Measurements from ENCODE around the gene COX20. TPM values are rescaled to one million over a fixed set of nuclear protein-coding genes. Genes with fewer than 3 reads are reported as not detected.

Gene COX20
- total RNA-seq, 2 donors from 2014 or later, result 26.1 to 31.5 TPM

DNA sequence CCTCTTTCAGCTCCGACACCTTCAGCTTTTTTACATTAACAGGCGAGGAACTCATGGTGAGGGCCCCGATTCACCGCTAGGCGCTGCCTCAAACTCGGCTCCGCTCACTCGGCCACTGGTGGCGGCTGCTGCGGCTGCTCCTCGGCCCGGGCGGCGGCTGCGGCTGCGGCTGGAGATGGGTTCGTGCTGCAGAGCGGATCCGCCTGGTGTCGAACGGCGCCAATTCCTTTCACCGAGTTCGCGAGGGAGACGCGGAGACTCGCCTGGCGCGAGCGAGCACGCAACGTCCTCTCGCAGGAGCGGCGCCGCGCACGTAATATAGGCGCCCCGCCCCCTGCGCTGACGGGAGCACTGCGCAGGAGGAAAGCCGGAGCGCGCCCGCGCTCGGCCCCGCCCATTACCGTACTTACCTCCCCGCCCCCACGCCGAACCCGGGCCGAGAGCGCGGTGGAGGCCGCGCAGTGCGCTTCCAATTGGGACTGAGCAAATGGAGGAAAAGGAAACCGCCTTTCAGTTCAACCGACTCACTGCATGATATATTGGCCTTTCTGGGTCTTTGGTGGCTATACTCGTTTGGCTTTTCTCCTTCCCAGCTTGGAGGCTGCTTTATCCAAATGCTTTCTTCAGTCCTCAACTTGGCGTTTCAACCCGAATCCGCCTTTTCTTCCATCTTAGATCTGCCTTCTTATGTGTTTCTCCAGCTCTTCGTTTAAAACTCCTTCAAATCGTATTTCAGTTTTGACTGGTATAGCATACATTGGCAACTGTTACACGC, 29.0 kb downstream of the COX20 start, which contains the start of gene HNRNPU:
Gene HNRNPU (minus strand): TSS at position 291 of the 775 bp plus-strand sequence. CDS start 236 bp downstream, at position 55.
- TF ChIP-seq, protein P1, sequence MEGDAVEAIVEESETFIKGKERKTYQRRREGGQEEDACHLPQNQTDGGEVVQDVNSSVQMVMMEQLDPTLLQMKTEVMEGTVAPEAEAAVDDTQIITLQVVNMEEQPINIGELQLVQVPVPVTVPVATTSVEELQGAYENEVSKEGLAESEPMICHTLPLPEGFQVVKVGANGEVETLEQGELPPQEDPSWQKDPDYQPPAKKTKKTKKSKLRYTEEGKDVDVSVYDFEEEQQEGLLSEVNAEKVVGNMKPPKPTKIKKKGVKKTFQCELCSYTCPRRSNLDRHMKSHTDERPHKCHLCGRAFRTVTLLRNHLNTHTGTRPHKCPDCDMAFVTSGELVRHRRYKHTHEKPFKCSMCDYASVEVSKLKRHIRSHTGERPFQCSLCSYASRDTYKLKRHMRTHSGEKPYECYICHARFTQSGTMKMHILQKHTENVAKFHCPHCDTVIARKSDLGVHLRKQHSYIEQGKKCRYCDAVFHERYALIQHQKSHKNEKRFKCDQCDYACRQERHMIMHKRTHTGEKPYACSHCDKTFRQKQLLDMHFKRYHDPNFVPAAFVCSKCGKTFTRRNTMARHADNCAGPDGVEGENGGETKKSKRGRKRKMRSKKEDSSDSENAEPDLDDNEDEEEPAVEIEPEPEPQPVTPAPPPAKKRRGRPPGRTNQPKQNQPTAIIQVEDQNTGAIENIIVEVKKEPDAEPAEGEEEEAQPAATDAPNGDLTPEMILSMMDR (IDR thresholded peaks at IDR 0.05), result no peak
- H3K9ac ChIP-seq (ENCODE audit: low read depth in 2 of 2, low read length in 2 of 2), result peak within 1 kb of the TSS; percentile 100
- intact Hi-C loops (cut with DNase I), result loop anchor here (2.0 to 10.0 kb wide), 3 partner anchors 30 to 180 kb away; partner anchors contain the start of gene COX20
- peaks cover 7% of the 10 kb centered on the region for H3K36me3 ChIP-seq
- H3K4me3 ChIP-seq, result peak within 1 kb of the TSS; percentile 90
- DNase-seq, result peak; percentile 96
- H3K27ac ChIP-seq, result peak within 1 kb of the TSS; percentile 100
- H3K27me3 ChIP-seq, result no peaks in the 10 kb centered on the region
- peaks cover 9% of the 10 kb centered on the region for H3K4me1 ChIP-seq
- H3K9me3 ChIP-seq, result no peaks in the 10 kb centered on the region

DNA sequence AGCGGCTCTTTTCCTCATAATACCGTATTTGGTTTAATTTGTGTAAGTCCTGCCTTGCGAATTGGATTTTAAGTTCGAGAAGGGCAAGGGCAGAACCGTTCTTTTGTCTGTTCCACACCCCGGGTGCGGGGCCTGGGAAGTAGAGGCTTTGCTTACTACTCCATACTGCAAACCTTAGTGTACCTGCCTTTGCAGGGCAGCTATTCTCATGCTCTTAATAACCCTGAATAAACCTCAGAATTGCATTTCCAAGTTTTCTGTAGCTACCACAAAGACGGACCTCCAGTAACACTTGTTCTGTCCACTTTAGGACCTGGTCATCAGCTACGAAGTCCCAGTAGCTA, 29.5 kb downstream of the COX20 start:
- DNase-seq, result peak; percentile 59
- H3K36me3 ChIP-seq, result peaks cover 2% of the 10 kb centered on the region
- peak overlapping the region; percentile 46 to 100 for H3K9ac ChIP-seq (ENCODE audit: low read depth in 2 of 2, low read length in 2 of 2)
- TF ChIP-seq, protein P1 (IDR thresholded peaks at IDR 0.05), result no peak
- peak overlapping the region; percentile 100 for H3K27ac ChIP-seq
- H3K4me1 ChIP-seq, result peaks cover 9% of the 10 kb centered on the region
- H3K27me3 ChIP-seq, result no peaks in the 10 kb centered on the region
- H3K4me3 ChIP-seq, result peak overlapping the region; percentile 90
- no peaks in the 10 kb centered on the region for H3K9me3 ChIP-seq
- intact Hi-C loops (cut with DNase I), result loop anchor here (2.0 to 10.0 kb wide), 3 partner anchors 30 to 180 kb away; partner anchors contain the start of gene COX20

- Histone ChIP-seq H3K9me3 (no peaks in the 10 kb centered on the region), H3K36me3 (no peaks in the 10 kb centered on the region), H3K4me3 (no peak overlapping the region), H3K27me3 (no peaks in the 10 kb centered on the region), H3K27ac (no peak overlapping the region), H3K9ac (ENCODE audit: low read depth in 2 of 2, low read length in 2 of 2) (no peak overlapping the region), H3K4me1 (peaks cover 7% of the 10 kb centered on the region)
- intact Hi-C loops (cut with DNase I), result loop anchor here (2.0 to 10.0 kb wide), 3 partner anchors 31 to 179 kb away; partner anchors contain the start of gene COX20
- DNase-seq, result no peak
- TF ChIP-seq, protein P1 (IDR thresholded peaks at IDR 0.05), result no peak
These were observed 30.4 kb downstream of the COX20 start for GRCh38 chr1:244865820-244866219.

DNA sequence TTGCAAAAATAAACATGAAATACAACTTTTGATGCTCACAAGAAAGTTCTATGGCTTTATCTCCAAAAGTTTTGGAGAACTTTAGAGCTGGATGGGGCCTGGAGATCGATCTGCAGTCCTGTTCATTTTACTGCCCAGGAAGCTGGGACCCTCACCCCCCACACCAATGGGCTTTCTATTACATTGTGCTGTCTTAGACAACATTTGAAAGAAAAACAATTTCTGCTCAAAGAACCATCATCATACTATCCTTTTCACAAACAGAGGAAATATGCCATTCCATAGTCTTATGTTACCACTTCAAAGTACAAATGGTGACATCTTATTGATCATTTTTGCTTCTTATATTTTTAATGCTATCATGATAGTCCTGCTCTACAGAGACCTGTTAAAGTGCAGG, 30.9 kb downstream of the COX20 start:
- Histone ChIP-seq H3K4me3 (no peak overlapping the region), H3K36me3 (no peaks in the 10 kb centered on the region), H3K27me3 (no peaks in the 10 kb centered on the region), H3K9ac (ENCODE audit: low read depth in 2 of 2, low read length in 2 of 2) (no peak overlapping the region), H3K27ac (no peak overlapping the region), H3K9me3 (no peaks in the 10 kb centered on the region), H3K4me1 (peaks cover 3% of the 10 kb centered on the region)
- TF ChIP-seq, protein P1 (IDR thresholded peaks at IDR 0.05), result no peak
- intact Hi-C loops (cut with DNase I), result loop anchor here (10.0 kb wide), 1 partner anchor 178 kb away; no protein-coding TSS in a partner anchor
- DNase-seq, result no peak

- DNase-seq, result no peak
- H3K27ac ChIP-seq, result no peak overlapping the region
- H3K4me1 ChIP-seq, result peaks cover 3% of the 10 kb centered on the region
- H3K27me3 ChIP-seq, result no peaks in the 10 kb centered on the region
- H3K36me3 ChIP-seq, result no peaks in the 10 kb centered on the region
- H3K4me3 ChIP-seq, result no peak overlapping the region
- TF ChIP-seq, protein P1 (IDR thresholded peaks at IDR 0.05), result no peak
- H3K9ac ChIP-seq (ENCODE audit: low read depth in 2 of 2, low read length in 2 of 2), result no peak overlapping the region
- intact Hi-C loops (cut with DNase I), result loop anchor here (10.0 kb wide), 1 partner anchor 176 kb away; no protein-coding TSS in a partner anchor
- H3K9me3 ChIP-seq, result no peaks in the 10 kb centered on the region
These were observed 33.3 kb downstream of the COX20 start for GRCh38 chr1:244868484-244869363.
